Measurements from ENCODE around the gene DCAF12.

The DCAF12 gene

GRCh38 chr9:34126207-34127034 is at the start of gene DCAF12:
DCAF12 (minus strand) TSS chr9:34126698; CDS start chr9:34126431, 267 bp downstream.
- no peaks in the 10 kb centered on the region for H3K9me3 ChIP-seq (ENCODE audit: control insufficient read depth, low read length)
- no peaks in the 10 kb centered on the region for H3K27me3 ChIP-seq (ENCODE audit: control insufficient read depth, insufficient read depth, low read length)
- H3K36me3 ChIP-seq (ENCODE audit: control insufficient read depth, insufficient read depth, low read length): no peaks in the 10 kb centered on the region
- H3K9ac ChIP-seq (ENCODE audit: low read length): peak within 1 kb of the TSS; percentile 89
- peaks cover 29% of the 10 kb centered on the region for H3K4me1 ChIP-seq (ENCODE audit: control insufficient read depth, insufficient read depth, low read length)
- H3K4me3 ChIP-seq (ENCODE audit: low read length): peak within 1 kb of the TSS; percentile 92

GRCh38 chr9:34176089-34176488 is 49.6 kb upstream of the DCAF12 start:
- Histone ChIP-seq H3K4me1 (ENCODE audit: control insufficient read depth, insufficient read depth, low read length) (no peaks in the 10 kb centered on the region), H3K9ac (ENCODE audit: low read length) (no peak overlapping the region), H3K4me3 (ENCODE audit: low read length) (no peak overlapping the region), H3K27me3 (ENCODE audit: control insufficient read depth, insufficient read depth, low read length) (no peaks in the 10 kb centered on the region), H3K36me3 (ENCODE audit: control insufficient read depth, insufficient read depth, low read length) (no peaks in the 10 kb centered on the region), H3K9me3 (ENCODE audit: control insufficient read depth, low read length) (no peaks in the 10 kb centered on the region)

- no peak overlapping the region for H3K4me3 ChIP-seq (ENCODE audit: low read length)
- H3K36me3 ChIP-seq (ENCODE audit: control insufficient read depth, insufficient read depth, low read length): no peaks in the 10 kb centered on the region
- peaks cover 9% of the 10 kb centered on the region for H3K4me1 ChIP-seq (ENCODE audit: control insufficient read depth, insufficient read depth, low read length)
- no peak overlapping the region for H3K9ac ChIP-seq (ENCODE audit: low read length)
- no peaks in the 10 kb centered on the region for H3K27me3 ChIP-seq (ENCODE audit: control insufficient read depth, insufficient read depth, low read length)
- no peaks in the 10 kb centered on the region for H3K9me3 ChIP-seq (ENCODE audit: control insufficient read depth, low read length)
Observed at GRCh38 chr9:34171753-34172535, 45.4 kb upstream of the DCAF12 start.

DNA sequence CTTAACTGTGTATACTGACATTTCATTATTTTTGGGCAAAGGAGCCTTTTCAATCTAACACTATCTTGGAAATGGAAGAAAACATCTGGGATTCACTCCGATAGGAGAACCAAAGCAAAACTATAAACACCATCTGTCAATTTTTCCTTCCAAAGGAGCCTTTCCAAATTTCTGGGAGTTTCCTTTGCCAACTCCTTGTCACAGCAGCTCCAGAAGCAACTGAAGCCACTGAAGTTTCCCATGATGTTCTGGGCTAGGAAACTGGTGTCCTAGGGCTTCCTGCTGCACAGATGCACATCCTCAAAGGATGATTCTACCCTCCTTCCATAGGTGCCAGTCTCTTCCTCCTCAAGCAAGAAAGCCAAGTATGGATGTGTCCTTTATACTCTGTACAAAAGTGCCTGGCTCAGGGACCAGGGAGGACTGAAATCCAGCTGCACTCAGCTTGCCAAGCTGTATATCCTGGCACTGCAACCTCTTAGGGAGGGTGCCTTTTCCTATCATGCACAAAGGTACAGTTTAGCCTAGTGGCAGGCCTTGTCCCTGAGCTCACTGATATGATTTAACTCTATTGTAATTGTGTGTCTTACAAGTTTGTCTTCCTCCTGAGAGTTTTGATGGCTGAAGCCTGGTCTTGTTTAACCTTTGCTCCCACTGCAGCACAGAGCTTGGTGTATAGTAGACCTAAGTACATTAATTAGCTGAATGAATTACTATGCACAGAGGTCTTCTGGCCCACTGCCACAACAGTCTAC is 43.9 kb upstream of the DCAF12 start:
- H3K36me3 ChIP-seq (ENCODE audit: control insufficient read depth, insufficient read depth, low read length): no peaks in the 10 kb centered on the region
- H3K9ac ChIP-seq (ENCODE audit: low read length): no peak overlapping the region
- H3K4me3 ChIP-seq (ENCODE audit: low read length): no peak overlapping the region
- H3K9me3 ChIP-seq (ENCODE audit: control insufficient read depth, low read length): no peaks in the 10 kb centered on the region
- no peaks in the 10 kb centered on the region for H3K27me3 ChIP-seq (ENCODE audit: control insufficient read depth, insufficient read depth, low read length)
- H3K4me1 ChIP-seq (ENCODE audit: control insufficient read depth, insufficient read depth, low read length): peaks cover 9% of the 10 kb centered on the region

DNA sequence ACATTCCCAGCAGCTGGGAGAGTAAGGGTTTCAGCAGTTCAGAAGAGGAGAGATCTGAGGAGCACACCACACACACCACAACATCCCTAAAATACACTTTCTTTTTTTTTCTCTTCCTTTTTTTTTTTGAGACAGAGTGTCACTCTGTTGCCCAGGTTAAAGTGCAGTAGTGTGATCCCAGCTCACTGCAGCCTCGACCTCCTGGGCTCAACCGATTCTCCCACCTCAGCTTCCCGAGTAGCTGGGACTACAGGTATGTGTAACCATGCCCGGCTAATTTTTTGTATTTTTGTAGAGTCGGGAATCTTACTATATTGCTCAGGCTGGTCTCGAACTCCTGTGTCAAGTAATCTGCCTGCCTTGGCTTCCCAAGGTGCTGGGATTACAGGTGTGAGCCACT is 42.6 kb upstream of the DCAF12 start:
- H3K27me3 ChIP-seq (ENCODE audit: control insufficient read depth, insufficient read depth, low read length): no peaks in the 10 kb centered on the region
- no peaks in the 10 kb centered on the region for H3K9me3 ChIP-seq (ENCODE audit: control insufficient read depth, low read length)
- H3K4me3 ChIP-seq (ENCODE audit: low read length): no peak overlapping the region
- H3K4me1 ChIP-seq (ENCODE audit: control insufficient read depth, insufficient read depth, low read length): peaks cover 9% of the 10 kb centered on the region
- H3K9ac ChIP-seq (ENCODE audit: low read length): no peak overlapping the region
- no peaks in the 10 kb centered on the region for H3K36me3 ChIP-seq (ENCODE audit: control insufficient read depth, insufficient read depth, low read length)

DNA sequence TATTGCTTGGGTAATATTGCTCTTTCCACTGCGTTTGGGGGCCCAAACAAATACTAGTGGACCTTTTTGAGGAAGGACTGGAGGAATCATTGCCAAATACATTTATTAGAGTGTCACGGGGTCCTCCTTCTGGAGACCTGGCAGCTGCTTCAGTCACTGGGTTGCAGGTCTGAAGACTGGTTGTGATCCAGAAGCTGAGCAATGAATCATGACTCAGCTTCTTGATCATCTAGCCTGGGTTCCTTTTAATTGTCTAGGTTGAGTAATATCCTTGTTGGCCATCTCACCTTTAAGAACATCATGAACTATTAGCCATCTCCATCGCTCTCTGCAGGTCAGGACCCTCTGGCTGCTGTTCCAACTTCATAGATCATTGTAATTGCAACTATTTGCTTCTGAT is 36.9 kb upstream of the DCAF12 start:
- no peak overlapping the region for H3K9ac ChIP-seq (ENCODE audit: low read length)
- peaks cover 3% of the 10 kb centered on the region for H3K4me1 ChIP-seq (ENCODE audit: control insufficient read depth, insufficient read depth, low read length)
- H3K36me3 ChIP-seq (ENCODE audit: control insufficient read depth, insufficient read depth, low read length): no peaks in the 10 kb centered on the region
- no peaks in the 10 kb centered on the region for H3K9me3 ChIP-seq (ENCODE audit: control insufficient read depth, low read length)
- H3K27me3 ChIP-seq (ENCODE audit: control insufficient read depth, insufficient read depth, low read length): no peaks in the 10 kb centered on the region
- no peak overlapping the region for H3K4me3 ChIP-seq (ENCODE audit: low read length)

DNA sequence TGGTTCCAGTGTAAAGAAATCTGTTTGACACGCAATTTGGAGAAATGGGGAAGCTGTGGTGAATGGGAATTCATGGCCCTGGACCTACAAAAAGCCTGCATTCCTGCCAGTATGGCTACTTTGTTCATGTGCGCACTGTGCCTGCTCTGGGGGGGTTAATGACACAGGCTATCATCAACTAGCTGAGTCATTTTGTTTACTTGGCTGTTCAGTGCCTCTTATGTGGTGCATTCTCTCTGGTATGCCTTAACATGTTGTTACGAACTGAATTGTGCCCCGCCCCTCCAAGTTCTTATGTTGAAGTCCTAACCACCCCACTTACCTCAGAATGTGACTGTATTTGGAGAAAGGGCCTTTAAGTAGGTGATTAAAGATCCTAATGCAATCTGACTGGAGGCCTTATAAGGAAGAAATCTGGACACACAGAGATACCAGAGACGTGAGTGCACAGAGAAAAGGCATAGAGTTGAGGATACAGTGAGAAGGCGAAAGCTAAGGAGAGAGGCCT is 31.9 kb upstream of the DCAF12 start:
- no peak overlapping the region for H3K9ac ChIP-seq (ENCODE audit: low read length)
- no peak overlapping the region for H3K4me3 ChIP-seq (ENCODE audit: low read length)
- no peaks in the 10 kb centered on the region for H3K36me3 ChIP-seq (ENCODE audit: control insufficient read depth, insufficient read depth, low read length)
- peaks cover 6% of the 10 kb centered on the region for H3K4me1 ChIP-seq (ENCODE audit: control insufficient read depth, insufficient read depth, low read length)
- H3K9me3 ChIP-seq (ENCODE audit: control insufficient read depth, low read length): no peaks in the 10 kb centered on the region
- no peaks in the 10 kb centered on the region for H3K27me3 ChIP-seq (ENCODE audit: control insufficient read depth, insufficient read depth, low read length)

- no peaks in the 10 kb centered on the region for H3K27me3 ChIP-seq (ENCODE audit: control insufficient read depth, insufficient read depth, low read length)
- no peak overlapping the region for H3K4me3 ChIP-seq (ENCODE audit: low read length)
- H3K4me1 ChIP-seq (ENCODE audit: control insufficient read depth, insufficient read depth, low read length): peaks cover 6% of the 10 kb centered on the region
- H3K9ac ChIP-seq (ENCODE audit: low read length): no peak overlapping the region
- no peaks in the 10 kb centered on the region for H3K9me3 ChIP-seq (ENCODE audit: control insufficient read depth, low read length)
- no peaks in the 10 kb centered on the region for H3K36me3 ChIP-seq (ENCODE audit: control insufficient read depth, insufficient read depth, low read length)
Observed at GRCh38 chr9:34157898-34158297, 31.4 kb upstream of the DCAF12 start.

- no peaks in the 10 kb centered on the region for H3K9me3 ChIP-seq (ENCODE audit: control insufficient read depth, low read length)
- no peaks in the 10 kb centered on the region for H3K27me3 ChIP-seq (ENCODE audit: control insufficient read depth, insufficient read depth, low read length)
- H3K4me3 ChIP-seq (ENCODE audit: low read length): no peak overlapping the region
- no peak overlapping the region for H3K9ac ChIP-seq (ENCODE audit: low read length)
- H3K36me3 ChIP-seq (ENCODE audit: control insufficient read depth, insufficient read depth, low read length): no peaks in the 10 kb centered on the region
- H3K4me1 ChIP-seq (ENCODE audit: control insufficient read depth, insufficient read depth, low read length): peaks cover 6% of the 10 kb centered on the region
Observed at GRCh38 chr9:34157318-34157717, 30.8 kb upstream of the DCAF12 start.

GRCh38 chr9:34154057-34154456 is 27.6 kb upstream of the DCAF12 start:
- Histone ChIP-seq H3K9ac (ENCODE audit: low read length) (no peak overlapping the region), H3K9me3 (ENCODE audit: control insufficient read depth, low read length) (no peaks in the 10 kb centered on the region), H3K4me3 (ENCODE audit: low read length) (no peak overlapping the region), H3K4me1 (ENCODE audit: control insufficient read depth, insufficient read depth, low read length) (peaks cover 6% of the 10 kb centered on the region), H3K27me3 (ENCODE audit: control insufficient read depth, insufficient read depth, low read length) (no peaks in the 10 kb centered on the region), H3K36me3 (ENCODE audit: control insufficient read depth, insufficient read depth, low read length) (no peaks in the 10 kb centered on the region)

DNA sequence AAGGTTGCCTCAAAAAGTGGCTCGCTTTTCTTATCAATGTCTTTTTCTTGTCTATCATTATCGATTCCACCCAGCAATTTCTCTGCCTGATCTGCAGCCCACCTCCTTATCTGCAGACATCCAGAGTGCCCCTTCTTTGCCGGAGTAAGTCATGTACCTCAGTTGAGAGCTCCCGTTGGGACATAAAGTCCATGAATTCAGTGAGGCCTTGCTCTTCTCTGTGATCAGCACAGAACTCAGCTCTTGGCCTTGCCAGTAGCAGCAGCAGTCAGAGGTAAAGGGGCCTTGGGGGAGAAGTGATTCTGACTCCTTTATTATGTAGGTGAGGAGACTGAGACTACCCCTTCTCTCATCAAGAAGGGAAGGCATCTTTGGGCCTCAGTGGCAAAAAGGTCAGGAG is 24.9 kb upstream of the DCAF12 start:
- H3K4me1 ChIP-seq (ENCODE audit: control insufficient read depth, insufficient read depth, low read length): no peaks in the 10 kb centered on the region
- no peaks in the 10 kb centered on the region for H3K27me3 ChIP-seq (ENCODE audit: control insufficient read depth, insufficient read depth, low read length)
- no peak overlapping the region for H3K4me3 ChIP-seq (ENCODE audit: low read length)
- no peaks in the 10 kb centered on the region for H3K36me3 ChIP-seq (ENCODE audit: control insufficient read depth, insufficient read depth, low read length)
- H3K9me3 ChIP-seq (ENCODE audit: control insufficient read depth, low read length): no peaks in the 10 kb centered on the region
- H3K9ac ChIP-seq (ENCODE audit: low read length): no peak overlapping the region
